SK-N-MC (cell line): ENCODE measurements around the gene GRB14.

Experiments
- EZH2 ChIP-seq: fragments of 200-600 bp; sonication (generic); IDR thresholded peaks from one replicate; pipeline ENCODE4 v1.6.1; 2017; ENCODE audit warnings: antibody characterized with exemption
- POLR2AphosphoS5 ChIP-seq: IDR thresholded peaks from 2 replicates; pipeline ENCODE4 v1.6.1; 2012; ENCODE audit warnings: mild to moderate bottlenecking, low read depth, low read length, borderline replicate concordance

DNA sequence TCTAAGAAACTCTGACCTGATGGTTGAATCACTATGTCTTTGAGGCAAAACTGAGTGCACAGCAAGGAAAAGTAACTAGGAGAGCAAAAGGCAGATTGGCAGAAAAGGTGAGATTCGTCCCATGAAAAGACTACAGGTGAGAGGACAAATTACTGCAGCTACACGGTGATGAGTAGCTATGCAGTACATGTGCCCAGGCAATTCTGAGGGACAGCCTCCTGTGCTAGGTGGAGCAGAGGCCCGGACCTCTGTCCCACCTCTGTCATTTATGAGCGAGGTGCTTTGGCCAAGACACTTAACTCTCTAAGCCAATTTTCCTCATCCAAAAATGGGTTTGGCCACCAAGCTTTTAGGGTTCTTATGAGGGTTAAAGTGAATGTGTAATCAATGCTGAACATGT is 59.9 kb downstream of the GRB14 start:
- TF ChIP-seq POLR2AphosphoS5, result no peak
- TF ChIP-seq EZH2, result no peak
